CD4-positive, alpha-beta T cell (primary cell): ENCODE data around the gene TWSG1. TPM values are rescaled to one million over a fixed set of nuclear protein-coding genes. Genes with fewer than 3 reads are reported as not detected.

Source experiments
- ATAC-seq: fragments of 200-7000 bp; cut with Tn5 transposase; one replicate; pipeline ENCODE4 v1.10.0; 2022; ENCODE audit warnings: mild to moderate bottlenecking; ENCODE audit not compliant: poor library complexity
- CTCF ChIA-PET: fragments of 350-600 bp; sonication (Branson Sonifier 250); formaldehyde crosslinking; loops from one replicate; lab custom pipeline; 2021; ENCODE audit warnings: antibody characterized with exemption, inconsistent platforms; lab: Charles Lee
- POLR2A ChIA-PET: fragments of 350-600 bp; sonication (Branson Sonifier 250); formaldehyde crosslinking; loops from one replicate; lab custom pipeline; 2021; ENCODE audit warnings: antibody characterized with exemption, inconsistent platforms; lab: Charles Lee
- DNase-seq, 14 experiments: peaks; one replicate each; pipeline ENCODE4 v3.0.0-alpha.2; 2013 to 2020; ENCODE audit warnings: mixed read lengths in 2 of 14
- H3K27ac ChIP-seq, 2 donors: one replicate each; pipeline versions ENCODE4 v1.5.1 to v1.7.0; 2013; ENCODE audit warnings: low read length in 2 of 2, low read depth in 1 of 2, mild to moderate bottlenecking in 1 of 2
- H3K27me3 ChIP-seq, 2 experiments: 1 replicate in 1 of 2; 2 replicates in 1 of 2; pipeline versions ENCODE4 v1.6.1 to v1.7.0; 2013; ENCODE audit warnings: low read length in 2 of 2, control low read depth in 1 of 2, mild to moderate bottlenecking in 1 of 2, moderate library complexity in 1 of 2; ENCODE audit not compliant: insufficient read depth in 2 of 2, control insufficient read depth in 1 of 2
- H3K36me3 ChIP-seq: one replicate; pipeline ENCODE4 v1.6.1; 2013; ENCODE audit warnings: low read length, control low read depth; ENCODE audit not compliant: insufficient read depth
- H3K4me1 ChIP-seq: one replicate; pipeline ENCODE4 v1.6.1; 2013; ENCODE audit warnings: low read length, control low read depth; ENCODE audit not compliant: insufficient read depth
- H3K4me3 ChIP-seq: one replicate; pipeline ENCODE4 v1.5.1; 2013; ENCODE audit warnings: mild to moderate bottlenecking, low read length, moderate library complexity
- H3K9me3 ChIP-seq, 2 experiments: 1 replicate in 1 of 2; 2 replicates in 1 of 2; pipeline versions ENCODE4 v1.6.1 to v1.7.0; 2013; ENCODE audit warnings: low read length in 2 of 2, mild to moderate bottlenecking in 2 of 2, control low read depth in 1 of 2, moderate library complexity in 1 of 2; ENCODE audit not compliant: control insufficient read depth in 1 of 2, insufficient read depth in 1 of 2
- H3K27ac Mint-ChIP-seq: one replicate; pipeline ENCODE4 v1.8.0; 2020; ENCODE audit warnings: mixed read lengths
- H3K27me3 Mint-ChIP-seq: one replicate; pipeline ENCODE4 v1.8.0; 2021; ENCODE audit warnings: mixed read lengths
- H3K36me3 Mint-ChIP-seq: one replicate; pipeline ENCODE4 v1.8.0; 2021; ENCODE audit warnings: low read depth, mixed read lengths
- H3K4me1 Mint-ChIP-seq: one replicate; pipeline ENCODE4 v1.8.0; 2021; ENCODE audit warnings: low read depth, mixed read lengths
- H3K4me3 Mint-ChIP-seq: one replicate; pipeline ENCODE4 v1.8.0; 2020; ENCODE audit warnings: mild to moderate bottlenecking, mixed read lengths
- H3K9me3 Mint-ChIP-seq: one replicate; pipeline ENCODE4 v1.8.0; 2020; ENCODE audit warnings: mixed read lengths
- CTCF ChIP-seq: fragments of 200-600 bp; IDR thresholded peaks from one replicate; pipeline ENCODE4 v1.8.0; 2022; ENCODE audit warnings: antibody characterized with exemption, mild to moderate bottlenecking
- intact Hi-C, 2 experiments: fragments of 100-400 bp; cut with DNase I in 1 of 2; cut with micrococcal nuclease in 1 of 2; formaldehyde crosslinking; loops; one replicate each; pipeline versions ENCODE4 v1.15.1 to v1.9.0; 2023 to 2025; cut with DNase I, micrococcal nuclease
- total RNA-seq, 174 experiments: library from RNA in 2 of 174; stranded (reverse) in 2 of 174; gene quantifications; one replicate each; pipeline ENCODE4 v1.2.3 and lab custom pipeline; 2021 to 2026

TWSG1 gene
- total RNA-seq, 2 experiments from 2014 or later, result 2.8 TPM

DNA sequence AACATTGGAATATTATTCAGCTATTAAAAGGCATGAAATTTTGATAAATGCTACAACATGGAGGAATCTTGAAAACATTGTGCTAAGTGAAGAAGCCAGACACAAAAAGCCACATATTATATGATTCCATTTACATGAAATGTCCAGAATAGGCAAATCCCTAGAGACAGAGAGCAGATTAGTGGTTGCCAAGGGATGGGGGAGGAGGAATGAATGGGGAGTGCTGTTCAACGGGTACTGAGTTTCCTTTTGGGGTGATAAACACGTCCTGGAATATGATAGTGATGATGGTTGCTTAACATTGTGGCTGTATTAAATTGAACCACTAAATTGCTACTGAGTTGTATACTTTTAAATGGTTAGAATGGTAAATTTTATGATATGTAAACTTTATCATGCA lies 8.9 kb upstream of the TWSG1 start:
- CTCF ChIA-PET, result interaction anchor here (0.7 kb wide), 1 partner anchor 252 kb away, joined by 3 read pairs; no protein-coding TSS in a partner anchor

GRCh38 chr18:9328776-9329175 lies 5.8 kb upstream of the TWSG1 start:
- Histone ChIP-seq H3K9me3 (peaks cover 0 to 2% of the 10 kb centered on the region in 2 experiments), H3K4me1 (peaks cover 4% of the 10 kb centered on the region), H3K4me3 (no peak overlapping the region), H3K27me3 (peaks cover 0 to 7% of the 10 kb centered on the region in 2 experiments), H3K27ac (no peak overlapping the region), H3K36me3 (no peaks in the 10 kb centered on the region)
- no peaks in the 10 kb centered on the region for H3K9me3 Mint-ChIP-seq
- no peak overlapping the region for H3K4me3 Mint-ChIP-seq
- ChIA-PET CTCF (no interaction called here), POLR2A (no interaction called here)
- no peak for TF ChIP-seq CTCF
- DNase-seq (no peak), ATAC-seq (no peak)
- peaks cover 1% of the 10 kb centered on the region for H3K36me3 Mint-ChIP-seq
- H3K27me3 Mint-ChIP-seq, result no peaks in the 10 kb centered on the region
- H3K4me1 Mint-ChIP-seq, result peaks cover 2% of the 10 kb centered on the region
- intact Hi-C loops, result no loop called here
- no peak overlapping the region for H3K27ac Mint-ChIP-seq

More for the DNA sequence above, 8.9 kb upstream of the TWSG1 start:
- H3K27me3 Mint-ChIP-seq, result peaks cover 15% of the 10 kb centered on the region
- POLR2A ChIA-PET, result no interaction called here
- no peaks in the 10 kb centered on the region for H3K4me1 Mint-ChIP-seq
- intact Hi-C loops, result no loop called here
- Histone ChIP-seq H3K4me3 (no peak overlapping the region), H3K9me3 (no peaks in the 10 kb centered on the region), H3K36me3 (no peaks in the 10 kb centered on the region), H3K4me1 (no peaks in the 10 kb centered on the region), H3K27me3 (peaks cover 0 to 10% of the 10 kb centered on the region in 2 experiments), H3K27ac (no peak overlapping the region)
- no peak overlapping the region for H3K4me3 Mint-ChIP-seq
- no peaks in the 10 kb centered on the region for H3K36me3 Mint-ChIP-seq
- no peak for TF ChIP-seq CTCF
- no peak for ATAC-seq
- H3K9me3 Mint-ChIP-seq, result no peaks in the 10 kb centered on the region
- no peak overlapping the region for H3K27ac Mint-ChIP-seq
- DNase-seq, result no peak

- Mint-ChIP-seq H3K4me1 (peaks cover 5% of the 10 kb centered on the region), H3K36me3 (peaks cover 7% of the 10 kb centered on the region), H3K9me3 (no peaks in the 10 kb centered on the region), H3K27ac (no peak overlapping the region), H3K27me3 (no peaks in the 10 kb centered on the region), H3K4me3 (no peak overlapping the region)
- H3K27ac ChIP-seq, result no peak overlapping the region
- peaks cover 8% of the 10 kb centered on the region for H3K4me1 ChIP-seq
- POLR2A ChIA-PET, result no interaction called here
- CTCF ChIA-PET, result no interaction called here
- intact Hi-C loops, result no loop called here
- H3K27me3 ChIP-seq, result peaks cover 0 to 2% of the 10 kb centered on the region in 2 experiments
- no peak for DNase-seq
- no peaks in the 10 kb centered on the region for H3K36me3 ChIP-seq
- ATAC-seq, result no peak
- no peak for TF ChIP-seq CTCF
- H3K9me3 ChIP-seq, result peaks cover 0 to 5% of the 10 kb centered on the region in 2 experiments
- no peak overlapping the region for H3K4me3 ChIP-seq
These were observed 5.1 kb upstream of the TWSG1 start for GRCh38 chr18:9329471-9329870.
